GM18858 (cell line): ENCODE data around the gene PDCD4.
"Not testable (repeated sequence)": the region's sequence is repeated elsewhere in the genome, so short reads cannot be mapped to it uniquely, and the experiment has no call there.

Experiments used
- ATAC-seq: cut with Tn5 transposase; IDR thresholded peaks from one replicate; pipeline ENCODE4 v1.9.1; 2021; ENCODE audit not compliant: unreplicated experiment

PDCD4 gene

GRCh38 chr10:110880012-110880411, 8.3 kb downstream of the PDCD4 start:
- ATAC-seq = no peak

DNA sequence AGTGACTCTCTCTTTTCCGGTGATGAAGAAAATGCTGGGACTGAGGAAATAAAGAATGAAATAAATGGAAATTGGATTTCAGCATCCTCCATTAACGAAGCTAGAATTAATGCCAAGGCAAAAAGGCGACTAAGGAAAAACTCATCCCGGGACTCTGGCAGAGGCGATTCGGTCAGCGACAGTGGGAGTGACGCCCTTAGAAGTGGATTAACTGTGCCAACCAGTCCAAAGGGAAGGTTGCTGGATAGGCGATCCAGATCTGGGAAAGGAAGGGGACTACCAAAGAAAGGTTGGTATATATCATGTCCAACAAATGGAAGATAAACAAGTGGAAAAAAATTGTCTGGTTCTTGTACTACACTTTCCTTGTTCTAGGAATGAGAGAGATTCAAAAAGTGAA, 9.5 kb downstream of the PDCD4 start:
- no peak for ATAC-seq

- ATAC-seq = no peak
Observed at GRCh38 chr10:110881905-110882304, 10.2 kb downstream of the PDCD4 start.

GRCh38 chr10:110883924-110884323, 12.2 kb downstream of the PDCD4 start:
- no peak for ATAC-seq

DNA sequence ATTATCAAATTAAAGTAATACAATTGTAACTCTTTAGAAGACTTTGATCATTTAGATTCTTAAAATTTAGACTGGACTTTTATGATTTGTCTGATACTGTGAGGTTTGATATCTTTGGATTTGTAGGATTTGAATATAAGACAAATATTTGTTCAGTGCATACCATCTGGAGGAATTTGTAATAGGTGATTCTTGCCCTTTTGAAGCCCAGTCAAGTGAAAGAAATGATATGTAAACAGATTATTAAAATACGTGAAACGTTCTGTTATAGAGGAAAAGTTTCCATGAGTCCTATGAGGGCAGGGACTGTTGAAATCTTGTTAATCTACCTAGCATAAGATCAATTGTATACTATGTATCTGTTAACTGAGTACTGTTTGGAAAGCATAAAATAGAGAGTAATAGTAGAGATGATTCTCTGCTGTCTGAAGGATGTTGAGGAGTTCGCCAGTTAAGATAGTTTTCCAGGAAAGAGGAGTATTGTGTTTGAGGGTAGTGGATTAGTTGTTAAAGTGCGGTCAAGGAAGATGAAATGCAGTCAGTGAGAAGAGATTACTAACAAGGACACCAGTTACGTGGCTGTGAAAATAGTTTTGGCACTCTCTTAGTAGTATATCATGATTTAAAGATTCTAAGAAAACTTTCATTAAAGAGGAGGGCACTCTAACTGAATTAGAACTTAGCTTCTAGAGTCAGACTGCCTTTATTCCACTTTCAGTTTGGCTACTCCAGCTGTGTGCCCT, 14.4 kb downstream of the PDCD4 start:
- no peak for ATAC-seq

DNA sequence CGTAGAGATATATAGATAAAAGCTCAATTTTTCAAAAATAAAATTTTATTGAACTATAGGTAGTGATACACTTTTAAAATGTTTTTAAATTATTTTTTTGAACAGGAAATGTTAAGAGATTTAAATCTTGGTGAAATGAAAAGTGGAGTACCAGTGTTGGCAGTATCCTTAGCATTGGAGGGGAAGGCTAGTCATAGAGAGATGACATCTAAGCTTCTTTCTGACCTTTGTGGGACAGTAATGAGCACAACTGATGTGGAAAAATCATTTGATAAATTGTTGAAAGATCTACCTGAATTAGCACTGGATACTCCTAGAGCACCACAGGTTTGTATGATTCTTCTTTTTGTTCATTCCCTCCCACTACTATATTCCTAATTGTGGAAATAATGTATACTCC, 15.8 kb downstream of the PDCD4 start:
- no peak for ATAC-seq

GRCh38 chr10:110892602-110893288, 21.0 kb downstream of the PDCD4 start:
- ATAC-seq = no peak

DNA sequence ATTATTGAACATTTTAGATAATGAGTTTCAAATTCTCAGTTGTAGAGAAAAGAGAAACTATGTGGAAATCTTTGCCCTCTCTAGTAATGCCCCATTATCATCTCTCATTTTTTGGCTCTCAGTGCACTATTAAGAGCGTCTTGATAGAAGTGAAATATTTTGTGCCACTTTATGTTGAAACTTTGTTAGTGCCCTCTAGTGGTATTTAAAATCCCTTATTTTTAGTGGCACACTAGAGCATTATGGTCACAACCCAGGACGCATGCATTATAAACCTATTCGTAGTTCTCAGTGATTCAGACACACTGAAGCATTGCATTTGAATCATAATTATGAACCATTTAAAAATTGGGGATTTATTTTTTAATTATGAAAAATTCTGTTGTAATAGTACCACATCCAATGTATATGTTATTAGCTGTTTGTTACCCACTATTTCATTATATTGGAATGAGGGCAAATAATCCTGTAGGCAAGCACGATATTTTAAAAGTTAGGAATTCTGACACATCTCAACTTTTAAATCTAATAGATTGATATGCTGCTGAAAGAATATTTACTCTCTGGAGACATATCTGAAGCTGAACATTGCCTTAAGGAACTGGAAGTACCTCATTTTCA, 21.9 kb downstream of the PDCD4 start:
- ATAC-seq = peak; percentile 70

DNA sequence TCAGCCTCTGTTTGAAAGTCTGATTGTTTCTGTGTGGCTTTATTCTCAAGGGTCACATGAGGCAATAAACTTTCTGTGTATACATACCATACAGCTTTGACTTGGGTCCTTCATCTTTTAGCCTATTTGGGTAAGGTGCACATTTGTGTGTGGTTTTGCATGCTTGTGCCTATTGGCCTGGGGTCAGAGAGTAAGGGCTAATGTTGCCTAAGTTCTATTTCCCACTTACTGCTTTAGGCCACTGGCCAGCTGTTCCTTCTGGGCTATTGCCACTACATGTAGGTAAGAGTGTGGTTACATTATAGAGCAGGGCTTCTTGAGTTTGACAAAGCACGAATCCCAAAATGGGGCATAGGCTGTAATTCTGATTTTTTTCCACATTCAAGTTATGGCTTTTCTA, 25.5 kb downstream of the PDCD4 start:
- no peak for ATAC-seq

DNA sequence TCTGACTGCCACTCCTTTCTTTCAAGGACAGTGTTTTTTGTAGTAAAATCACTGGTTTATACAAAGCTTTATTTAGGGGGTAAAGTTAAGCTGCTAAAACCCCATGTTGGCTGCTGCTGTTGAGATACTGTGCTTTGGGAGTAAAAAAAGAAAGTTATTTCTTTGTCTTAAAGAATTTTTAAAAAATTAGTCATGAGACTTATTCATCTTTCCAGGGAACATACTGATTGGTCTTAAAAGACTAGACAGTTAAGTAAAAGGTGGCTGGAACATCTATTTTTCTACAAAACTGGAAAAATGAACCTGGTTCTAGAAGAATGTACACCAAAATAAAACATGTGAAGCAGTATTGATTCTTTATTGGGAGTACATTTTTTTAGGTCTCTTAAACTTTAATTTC, 26.7 kb downstream of the PDCD4 start:
- no peak for ATAC-seq

DNA sequence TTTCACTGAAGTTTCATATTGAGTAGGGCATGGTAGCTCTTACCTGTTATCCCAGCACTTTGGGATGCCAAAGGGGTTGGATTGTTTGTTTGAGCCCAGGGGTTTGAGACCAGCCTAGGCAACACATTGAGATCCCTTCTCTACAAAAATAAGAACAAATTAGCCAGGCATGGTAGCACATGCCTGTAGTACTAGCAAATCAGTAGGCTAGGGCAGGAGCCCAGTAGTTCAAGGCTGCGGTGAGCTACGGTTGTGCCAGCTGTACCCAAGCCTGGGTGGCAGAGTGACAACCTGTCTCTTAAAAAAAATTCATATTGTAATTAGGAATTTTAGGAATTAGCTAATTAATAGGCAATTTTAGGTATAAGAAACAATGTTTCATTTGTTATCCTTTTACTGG, 29.3 kb downstream of the PDCD4 start:
- no peak for ATAC-seq

DNA sequence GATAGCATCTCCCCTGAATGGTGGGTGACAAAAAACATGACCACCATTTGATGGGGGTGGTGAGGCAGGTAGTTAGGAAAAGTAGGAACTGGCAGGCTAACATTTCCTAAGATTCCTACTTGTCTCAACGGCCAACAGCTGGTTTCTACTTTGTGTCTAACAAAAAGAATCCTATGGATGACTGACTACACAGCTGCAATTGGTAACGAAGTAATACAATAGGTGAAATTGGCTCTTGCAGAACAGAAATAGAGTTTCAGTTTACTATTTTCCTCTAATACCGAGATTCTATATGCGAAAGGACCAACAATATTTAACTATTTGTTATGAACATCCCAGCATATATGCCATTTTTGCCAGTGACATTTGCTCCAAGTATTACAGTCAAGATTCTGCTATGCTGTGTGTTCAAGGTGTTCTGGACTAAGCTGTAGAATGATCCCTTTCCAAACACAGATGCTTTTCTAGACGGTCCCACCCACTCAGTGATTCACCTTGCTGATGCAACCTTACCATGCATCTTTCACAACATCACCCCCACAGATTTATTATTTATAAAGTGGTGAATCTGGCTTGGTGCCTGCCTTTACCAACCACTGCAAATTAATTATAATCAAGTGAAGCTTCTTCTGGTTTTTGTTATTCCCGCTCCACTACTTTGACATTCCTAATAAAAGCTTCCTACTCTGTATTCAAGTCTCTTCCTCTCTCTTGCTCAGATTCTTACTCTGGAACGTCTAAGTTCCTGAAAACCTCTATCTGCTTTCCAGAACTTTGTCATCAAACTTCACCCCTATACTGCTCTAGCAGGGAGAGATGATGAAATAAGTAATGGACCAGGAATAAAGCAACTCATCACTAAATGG, 30.5 kb downstream of the PDCD4 start:
- no peak for ATAC-seq

GRCh38 chr10:110903280-110904278, 31.9 kb downstream of the PDCD4 start:
- ATAC-seq = peak; percentile 76

GRCh38 chr10:110910138-110910537, 38.4 kb downstream of the PDCD4 start:
- no peak for ATAC-seq

- no peak for ATAC-seq
Observed at GRCh38 chr10:110912374-110912773, 40.6 kb downstream of the PDCD4 start.

- no peak for ATAC-seq
Observed at GRCh38 chr10:110914431-110914830, 42.7 kb downstream of the PDCD4 start.

GRCh38 chr10:110915035-110915434, 43.3 kb downstream of the PDCD4 start:
- no peak for ATAC-seq

GRCh38 chr10:110915600-110915999, 43.9 kb downstream of the PDCD4 start:
- ATAC-seq = not testable (repeated sequence)

DNA sequence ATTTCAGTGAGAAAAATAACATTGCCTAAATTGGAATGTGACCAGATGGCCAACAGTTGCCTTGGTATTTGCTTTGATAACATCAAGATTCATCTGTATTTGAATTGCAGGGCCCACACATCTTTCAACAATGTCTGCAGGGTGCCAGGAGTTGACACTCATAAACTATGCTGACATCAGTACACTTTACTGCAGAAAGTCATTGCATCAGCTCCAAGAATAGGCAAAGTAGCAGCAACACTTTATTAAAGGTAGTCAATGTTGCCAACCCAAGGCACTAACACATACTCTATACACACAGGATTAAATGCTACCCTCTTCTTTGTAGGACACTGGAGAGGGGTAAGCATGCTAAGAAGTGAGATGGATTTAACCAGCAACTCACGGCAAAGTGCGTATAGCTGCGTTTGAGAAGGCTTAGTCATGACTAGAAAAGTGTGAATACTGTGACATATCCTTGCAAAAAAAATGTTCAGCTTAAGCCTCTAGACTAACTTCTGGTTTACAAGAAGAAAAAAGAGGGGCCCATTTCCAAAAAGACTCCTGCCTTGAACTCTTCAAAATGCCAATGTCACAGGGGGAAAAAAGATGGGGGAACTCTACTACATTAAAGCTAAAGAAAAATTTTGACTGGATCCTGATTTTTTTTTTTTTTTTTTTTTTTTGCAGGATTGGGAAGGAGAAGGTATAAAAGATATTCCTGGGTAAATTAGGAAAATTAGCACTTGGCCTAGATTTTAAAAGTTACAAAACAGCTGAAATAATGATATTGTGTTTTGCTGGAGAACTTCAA, 45.0 kb downstream of the PDCD4 start:
- ATAC-seq = no peak
